Endothelial cell of umbilical vein (primary cell): ENCODE measurements around the gene TTLL13. TPM values are rescaled to one million over a fixed set of nuclear protein-coding genes. Genes with fewer than 3 reads are reported as not detected.

Experiments
- BruUV-seq: library from RNA; stranded (reverse); fragments of 400-500 nt; replicated peaks from 2 replicates; lab custom pipeline; 2021; lab: Mats Ljungman, UMichigan
- CTCF ChIA-PET: fragments of 300-600, 350-600 bp; sonication (Branson Sonifier 250); formaldehyde crosslinking; loops from one replicate; lab custom pipeline; 2021; ENCODE audit warnings: antibody characterized with exemption, inconsistent platforms; lab: Charles Lee
- POLR2A ChIA-PET: fragments of 300-600, 350-600 bp; sonication (Branson Sonifier 250); formaldehyde crosslinking; loops from one replicate; lab custom pipeline; 2021; ENCODE audit warnings: antibody characterized with exemption, inconsistent platforms; lab: Charles Lee
- DNase-seq: peaks from one replicate; pipeline ENCODE4 v3.0.0-alpha.2; 2011; ENCODE audit warnings: low read depth, low spot score
- FAIRE-seq: peaks from 2 replicates; lab custom pipeline; 2011; peaks lifted over from hg19 to GRCh38; lab: Jason Lieb, UNC
- H2AFZ ChIP-seq: 2 replicates; pipeline ENCODE4 v1.6.0; 2012; ENCODE audit warnings: low read depth, low read length, control low read depth, inconsistent platforms
- H3K27ac ChIP-seq: 2 replicates; pipeline ENCODE4 v1.5.1; 2011; ENCODE audit warnings: low read depth, mild to moderate bottlenecking, control low read depth, low read length, moderate library complexity; ENCODE audit not compliant: insufficient read depth
- H3K27me3 ChIP-seq, 2 experiments: 2 replicates each; pipeline versions ENCODE4 v1.6.0 to v1.6.1; 2011; ENCODE audit warnings: low read length in 2 of 2, mixed read lengths in 1 of 2; ENCODE audit not compliant: control insufficient read depth in 2 of 2, insufficient read depth in 2 of 2
- H3K36me3 ChIP-seq, 2 experiments: 2 replicates in 1 of 2; 3 replicates in 1 of 2; pipeline ENCODE4 v1.5.1; 2011; ENCODE audit warnings: low read length in 2 of 2, mild to moderate bottlenecking in 1 of 2, moderate library complexity in 1 of 2; ENCODE audit not compliant: control insufficient read depth in 2 of 2, insufficient read depth in 2 of 2; ENCODE audit errors: extremely low read depth in 1 of 2
- H3K4me1 ChIP-seq: 3 replicates; pipeline ENCODE4 v1.5.1; 2011; ENCODE audit warnings: mild to moderate bottlenecking, low read length; ENCODE audit not compliant: control insufficient read depth, insufficient read depth; ENCODE audit errors: extremely low read depth
- H3K4me2 ChIP-seq: 2 replicates; pipeline ENCODE4 v1.6.1; 2011; ENCODE audit warnings: low read length, control low read depth, mixed read lengths; ENCODE audit not compliant: insufficient read depth
- H3K4me3 ChIP-seq, 3 experiments: fragments of 200-600 bp in 1 of 3; sonication (generic), shearing (Covaris generic) in 1 of 3; replicated peaks in 1 of 3; 2 replicates each; pipeline ENCODE4 v1.5.1; 2011 to 2016; ENCODE audit warnings: control low read depth in 3 of 3, low read length in 3 of 3, mild to moderate bottlenecking in 2 of 3, inconsistent platforms in 1 of 3, low read depth in 1 of 3, moderate library complexity in 1 of 3; ENCODE audit not compliant: insufficient read depth in 1 of 3
- H3K79me2 ChIP-seq: 2 replicates; pipeline ENCODE4 v1.6.0; 2012; ENCODE audit warnings: low read length, inconsistent platforms; ENCODE audit not compliant: control insufficient read depth, insufficient read depth
- H3K9ac ChIP-seq: replicated peaks from 2 replicates; pipeline ENCODE3; 2011; ENCODE audit warnings: low read length, control low read depth; ENCODE audit not compliant: insufficient read depth; ENCODE audit errors: extremely low read depth
- H3K9me1 ChIP-seq: replicated peaks from 3 replicates; pipeline ENCODE4 v1.6.0; 2011; ENCODE audit warnings: mild to moderate bottlenecking, low read length; ENCODE audit not compliant: control insufficient read depth, insufficient read depth; ENCODE audit errors: extremely low read depth
- H3K9me3 ChIP-seq: replicated peaks from 2 replicates; pipeline ENCODE4 v1.5.1; 2012; ENCODE audit warnings: low read length, inconsistent platforms; ENCODE audit not compliant: control insufficient read depth, insufficient read depth
- H4K20me1 ChIP-seq: replicated peaks from 2 replicates; pipeline ENCODE3; 2011; ENCODE audit warnings: mild to moderate bottlenecking, low read length; ENCODE audit not compliant: control insufficient read depth, insufficient read depth; ENCODE audit errors: extremely low read depth
- EZH2 ChIP-seq: IDR thresholded peaks from 2 replicates; pipeline ENCODE4 v1.6.1; 2012; ENCODE audit warnings: borderline replicate concordance, low read depth, mild to moderate bottlenecking, moderate library complexity, low read length, inconsistent platforms; ENCODE audit not compliant: severe bottlenecking
- FOS ChIP-seq: IDR thresholded peaks from 2 replicates; pipeline ENCODE4 v1.6.1; 2011; ENCODE audit warnings: mild to moderate bottlenecking, low read length, moderate library complexity, borderline replicate concordance; ENCODE audit not compliant: insufficient read depth
- GATA2 ChIP-seq: IDR thresholded peaks from 2 replicates; pipeline ENCODE4 v1.7.0; 2011; ENCODE audit warnings: low read depth, mild to moderate bottlenecking, moderate library complexity, mixed read lengths, low read length; ENCODE audit not compliant: insufficient read length, insufficient read depth
- JUN ChIP-seq: IDR thresholded peaks from 2 replicates; pipeline ENCODE4 v1.6.1; 2011; ENCODE audit warnings: borderline replicate concordance, low read depth; ENCODE audit not compliant: insufficient read length, insufficient read depth
- MYC ChIP-seq: IDR thresholded peaks from one replicate; pipeline ENCODE4 v1.6.1; 2011; ENCODE audit warnings: mild to moderate bottlenecking, low read depth, low read length
- POLR2A ChIP-seq: IDR thresholded peaks from 2 replicates; pipeline ENCODE4 v1.6.1; 2012; ENCODE audit warnings: low read depth, mild to moderate bottlenecking, control low read depth, low read length
- POLR2AphosphoS5 ChIP-seq: IDR thresholded peaks from 2 replicates; pipeline ENCODE4 v1.6.1; 2012; ENCODE audit warnings: low read depth, mild to moderate bottlenecking, control low read depth, low read length, moderate library complexity; ENCODE audit not compliant: insufficient read depth
- dilution Hi-C: fragments of 300-500 bp; cut with MboI; formaldehyde crosslinking; loops from one replicate; pipeline ENCODE4 v1.15.0; 2019; ENCODE audit warnings: low sequenced_read_pairs; ENCODE audit not compliant: extremely low pct_ligation_motif_present
- intact Hi-C: fragments of 100-400 bp; cut with micrococcal nuclease; formaldehyde crosslinking; loops from one replicate; pipeline ENCODE4 v1.10.0; 2022
- polyA plus RNA-seq, 4 experiments: library from polyadenylated mRNA; depleted of rRNA in 3 of 4; stranded (reverse) in 3 of 4; unstranded in 1 of 4; fragments of >200 nt; gene quantifications; 2 replicates each; pipeline versions ENCODE4 v1.2.1 to v1.2.3, GENCODE V29; 2011 to 2012; ENCODE audit warnings: missing spikeins in 1 of 4
- total RNA-seq: library from RNA; stranded (reverse); gene quantifications from 2 replicates; pipeline ENCODE4 v1.2.3, GENCODE V29; 2021
- TF ChIP-seq, protein P1 (sequence below), 2 donors: IDR thresholded peaks; 1 replicate in 1 of 2; 2 replicates in 1 of 2; pipeline ENCODE4 v1.5.1; 2011; ENCODE audit warnings: low read length in 2 of 2, mild to moderate bottlenecking in 2 of 2, moderate library complexity in 2 of 2, control low read depth in 1 of 2, inconsistent platforms in 1 of 2, low read depth in 1 of 2; ENCODE audit not compliant: insufficient read depth in 1 of 2; ENCODE audit errors: extremely low read depth in 1 of 2
- TF ChIP-seq, protein P2 (sequence below): IDR thresholded peaks from 2 replicates; pipeline ENCODE4 v1.6.1; 2011; ENCODE audit not compliant: insufficient read depth, insufficient read length

The TTLL13 gene
- total and polyA plus RNA-seq, 2 donors (not counting 3 experiments of a cell fraction or from before 2014, with no cell fraction given): 0.04 TPM; not detected in 1

- Histone ChIP-seq H3K27ac (no peak overlapping the region), H3K9me3 (no peaks in the 10 kb centered on the region), H3K79me2 (peaks cover 11% of the 10 kb centered on the region), H3K27me3 (no peaks in the 10 kb centered on the region), H3K9ac (no peak overlapping the region), H3K4me1 (peaks cover 18% of the 10 kb centered on the region), H3K4me3 (no peak overlapping the region), H3K9me1 (no peaks in the 10 kb centered on the region), H4K20me1 (no peaks in the 10 kb centered on the region), H2AFZ (no peak overlapping the region), H3K36me3 (peaks cover 3 to 17% of the 10 kb centered on the region in 2 experiments), H3K4me2 (no peak overlapping the region)
- POLR2A ChIA-PET: interaction anchor here (0.6 kb wide), 1 partner anchor 782 kb away, joined by 3 read pairs; no protein-coding TSS in a partner anchor
- CTCF ChIA-PET: interaction anchor here (1.0 to 5.2 kb wide), 6 partner anchors 10 to 88 kb away, joined by 3 to 47 read pairs (median 4); no protein-coding TSS in a partner anchor
- intact Hi-C loops (loop anchor here (5.0 kb wide), 1 partner anchor 129 kb away; the partner anchor contains the start of gene IDH2), dilution Hi-C loops (no loop called here)
- no peak for FAIRE-seq
- BruUV-seq: no TSS peak
- TF ChIP-seq FOS (no peak), JUN (no peak), GATA2 (no peak), MYC (no peak), POLR2A (no peak), EZH2 (no peak), POLR2AphosphoS5 (no peak)
- TF ChIP-seq, protein P1, sequence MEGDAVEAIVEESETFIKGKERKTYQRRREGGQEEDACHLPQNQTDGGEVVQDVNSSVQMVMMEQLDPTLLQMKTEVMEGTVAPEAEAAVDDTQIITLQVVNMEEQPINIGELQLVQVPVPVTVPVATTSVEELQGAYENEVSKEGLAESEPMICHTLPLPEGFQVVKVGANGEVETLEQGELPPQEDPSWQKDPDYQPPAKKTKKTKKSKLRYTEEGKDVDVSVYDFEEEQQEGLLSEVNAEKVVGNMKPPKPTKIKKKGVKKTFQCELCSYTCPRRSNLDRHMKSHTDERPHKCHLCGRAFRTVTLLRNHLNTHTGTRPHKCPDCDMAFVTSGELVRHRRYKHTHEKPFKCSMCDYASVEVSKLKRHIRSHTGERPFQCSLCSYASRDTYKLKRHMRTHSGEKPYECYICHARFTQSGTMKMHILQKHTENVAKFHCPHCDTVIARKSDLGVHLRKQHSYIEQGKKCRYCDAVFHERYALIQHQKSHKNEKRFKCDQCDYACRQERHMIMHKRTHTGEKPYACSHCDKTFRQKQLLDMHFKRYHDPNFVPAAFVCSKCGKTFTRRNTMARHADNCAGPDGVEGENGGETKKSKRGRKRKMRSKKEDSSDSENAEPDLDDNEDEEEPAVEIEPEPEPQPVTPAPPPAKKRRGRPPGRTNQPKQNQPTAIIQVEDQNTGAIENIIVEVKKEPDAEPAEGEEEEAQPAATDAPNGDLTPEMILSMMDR (IDR thresholded peaks at IDR 0.05; ENCODE audit: extremely low read depth in 1 of 2, insufficient read depth in 1 of 2, low read depth in 1 of 2, low read length in 2 of 2): no peak
- TF ChIP-seq, protein P2, sequence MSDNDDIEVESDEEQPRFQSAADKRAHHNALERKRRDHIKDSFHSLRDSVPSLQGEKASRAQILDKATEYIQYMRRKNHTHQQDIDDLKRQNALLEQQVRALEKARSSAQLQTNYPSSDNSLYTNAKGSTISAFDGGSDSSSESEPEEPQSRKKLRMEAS: no peak
- no peak for DNase-seq
Observed at GRCh38 chr15:90231028-90232017, 18.0 kb upstream of the TTLL13 start.
